Measurements from ENCODE around the gene PPFIBP1.

Gene PPFIBP1

DNA sequence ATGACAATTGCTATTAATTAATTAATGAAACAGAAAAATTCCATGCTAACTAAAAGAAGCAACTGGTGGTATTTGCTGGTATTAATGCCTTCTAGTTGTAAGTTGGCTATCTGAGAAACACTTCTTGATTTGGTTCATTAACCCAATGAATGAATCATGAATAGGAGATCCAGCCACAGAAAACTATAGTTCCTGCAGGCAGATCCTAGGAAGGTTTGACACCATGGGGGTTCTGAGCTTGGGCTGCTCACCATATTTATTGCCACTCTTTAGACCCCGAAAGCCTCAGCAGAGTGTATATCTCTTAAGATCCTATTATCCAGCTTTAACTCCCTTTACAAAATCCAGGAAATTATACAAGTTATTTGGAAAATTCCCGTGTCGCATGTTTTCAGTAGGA, 90.9 kb downstream of the PPFIBP1 start:
- DNase-seq (ENCODE audit: low read depth in 2 of 2), result no peak
- no peak overlapping the region for H3K4me3 ChIP-seq (replicated peaks in 1 of 2; ENCODE audit: low read depth in 2 of 2, low read length in 2 of 2)
- TF ChIP-seq, protein P1, sequence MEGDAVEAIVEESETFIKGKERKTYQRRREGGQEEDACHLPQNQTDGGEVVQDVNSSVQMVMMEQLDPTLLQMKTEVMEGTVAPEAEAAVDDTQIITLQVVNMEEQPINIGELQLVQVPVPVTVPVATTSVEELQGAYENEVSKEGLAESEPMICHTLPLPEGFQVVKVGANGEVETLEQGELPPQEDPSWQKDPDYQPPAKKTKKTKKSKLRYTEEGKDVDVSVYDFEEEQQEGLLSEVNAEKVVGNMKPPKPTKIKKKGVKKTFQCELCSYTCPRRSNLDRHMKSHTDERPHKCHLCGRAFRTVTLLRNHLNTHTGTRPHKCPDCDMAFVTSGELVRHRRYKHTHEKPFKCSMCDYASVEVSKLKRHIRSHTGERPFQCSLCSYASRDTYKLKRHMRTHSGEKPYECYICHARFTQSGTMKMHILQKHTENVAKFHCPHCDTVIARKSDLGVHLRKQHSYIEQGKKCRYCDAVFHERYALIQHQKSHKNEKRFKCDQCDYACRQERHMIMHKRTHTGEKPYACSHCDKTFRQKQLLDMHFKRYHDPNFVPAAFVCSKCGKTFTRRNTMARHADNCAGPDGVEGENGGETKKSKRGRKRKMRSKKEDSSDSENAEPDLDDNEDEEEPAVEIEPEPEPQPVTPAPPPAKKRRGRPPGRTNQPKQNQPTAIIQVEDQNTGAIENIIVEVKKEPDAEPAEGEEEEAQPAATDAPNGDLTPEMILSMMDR (IDR thresholded peaks at IDR 0.05; ENCODE audit: low read depth, low read length), result no peak

DNA sequence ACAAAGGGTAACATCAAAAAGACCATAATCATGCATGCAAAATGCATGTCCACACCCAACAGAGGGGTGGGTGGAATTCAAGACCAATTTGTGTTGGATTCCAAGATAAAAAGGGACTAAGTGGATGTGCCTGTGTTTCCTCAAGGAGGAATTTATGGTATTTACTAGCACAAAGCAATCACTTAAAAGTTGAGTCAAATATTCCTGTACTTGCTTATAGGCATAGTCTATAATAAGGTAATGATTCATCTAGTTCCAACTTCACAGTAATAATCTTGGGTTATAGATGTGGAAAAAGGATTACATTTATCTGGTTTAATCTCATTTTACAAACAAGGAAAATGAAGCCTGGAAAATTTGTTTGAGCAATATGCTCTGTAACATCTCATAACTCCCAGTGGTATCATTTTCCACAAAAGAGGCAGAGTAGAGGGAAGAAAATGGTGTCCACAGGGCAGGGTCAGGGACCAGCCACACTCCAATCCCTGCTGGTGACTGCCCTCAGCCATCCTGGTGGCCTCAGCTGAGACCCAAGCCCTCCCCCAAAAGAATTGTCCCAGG, 91.4 kb downstream of the PPFIBP1 start:
- H3K4me3 ChIP-seq (replicated peaks in 1 of 2; ENCODE audit: low read depth in 2 of 2, low read length in 2 of 2), result no peak overlapping the region
- TF ChIP-seq, protein P1 (IDR thresholded peaks at IDR 0.05; ENCODE audit: low read depth, low read length), result no peak
- peak; percentile 49 to 59 for DNase-seq (ENCODE audit: low read depth in 2 of 2)

DNA sequence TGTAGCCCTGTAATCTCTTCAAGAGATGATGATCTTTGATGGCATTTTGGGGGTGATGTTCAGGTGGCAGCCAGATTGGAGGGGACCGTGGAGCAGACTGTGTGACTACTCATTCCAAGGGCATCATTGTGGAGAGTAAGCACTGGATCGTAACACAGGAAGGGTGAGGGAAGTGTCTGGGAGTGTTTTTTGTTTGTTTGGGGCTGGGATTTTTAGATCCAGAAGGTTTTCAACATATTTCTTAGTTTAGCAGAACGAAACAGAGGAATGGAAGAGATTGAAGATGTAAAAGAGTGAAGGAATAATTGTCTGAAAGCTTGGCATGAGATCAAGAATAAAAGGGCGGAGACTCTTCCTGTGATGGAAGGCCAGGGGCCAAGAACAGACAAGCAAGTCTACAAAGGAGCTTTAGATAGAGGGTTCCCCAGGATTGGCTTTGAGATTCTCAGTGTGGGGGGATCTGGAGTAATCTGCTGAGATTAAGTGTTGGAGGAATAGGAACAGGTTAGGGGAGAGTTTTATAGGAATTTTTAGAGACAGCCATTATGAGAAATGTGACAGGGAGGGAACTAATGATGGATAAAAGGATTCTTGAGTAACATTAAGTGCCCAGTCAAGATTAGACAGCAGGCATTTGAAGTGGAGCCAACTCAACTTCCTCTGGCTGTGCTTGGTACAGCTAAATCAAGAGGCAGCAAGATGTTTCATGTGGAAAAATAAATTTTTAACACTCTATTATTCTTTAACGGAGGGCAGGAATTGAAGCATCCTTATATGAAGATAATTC, 92.5 kb downstream of the PPFIBP1 start:
- DNase-seq (ENCODE audit: low read depth in 2 of 2), result peak in 1 of 2 donors; percentile 56
- TF ChIP-seq, protein P1 (IDR thresholded peaks at IDR 0.05; ENCODE audit: low read depth, low read length), result no peak
- H3K4me3 ChIP-seq (replicated peaks in 1 of 2; ENCODE audit: low read depth in 2 of 2, low read length in 2 of 2), result no peak overlapping the region

DNA sequence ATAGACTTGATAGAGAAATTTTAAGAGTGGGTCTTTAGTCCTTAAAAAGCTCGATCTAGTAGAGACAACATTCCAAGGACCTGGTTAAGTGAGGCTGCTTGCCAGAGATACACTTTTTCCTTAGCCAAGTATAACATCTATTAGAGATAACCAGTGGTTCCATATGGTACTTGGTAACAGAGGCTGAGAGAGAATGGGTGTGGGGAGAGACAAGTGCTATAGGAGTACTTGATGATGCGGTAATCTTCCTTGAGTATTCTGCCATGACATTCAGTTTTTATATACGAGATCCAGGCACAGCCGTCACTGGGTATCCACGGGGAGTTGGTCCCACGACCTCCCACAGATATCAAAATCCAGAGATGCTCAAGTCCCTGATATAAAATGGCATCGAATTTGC, 94.8 kb downstream of the PPFIBP1 start:
- DNase-seq (ENCODE audit: low read depth in 2 of 2), result no peak

DNA sequence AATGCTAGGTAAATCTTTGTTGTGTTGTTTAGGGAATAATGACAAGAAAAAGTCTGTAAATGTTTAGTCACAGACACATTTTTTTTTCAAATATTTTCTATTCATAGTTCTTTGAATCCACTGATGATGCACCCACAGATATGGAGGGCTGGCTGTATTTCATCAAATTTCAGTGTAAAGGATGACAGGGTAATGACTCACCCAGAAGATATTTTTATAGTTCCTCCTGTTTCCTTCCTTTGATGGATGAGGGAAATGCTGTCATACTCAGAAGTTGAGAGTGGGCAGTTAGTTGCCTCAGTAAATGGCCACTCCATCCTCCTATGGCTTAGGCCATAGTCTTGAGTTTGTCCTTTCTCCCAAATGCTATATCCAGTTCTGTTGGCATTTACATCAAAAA, 95.3 kb downstream of the PPFIBP1 start:
- no peak overlapping the region for H3K4me3 ChIP-seq (replicated peaks in 1 of 2; ENCODE audit: low read depth in 2 of 2, low read length in 2 of 2)
- peak; percentile 78 to 94 for DNase-seq (ENCODE audit: low read depth in 2 of 2)
- TF ChIP-seq, protein P1 (IDR thresholded peaks at IDR 0.05; ENCODE audit: low read depth, low read length), result no peak

More for the DNA sequence above, 94.8 kb downstream of the PPFIBP1 start:
- no peak overlapping the region for H3K4me3 ChIP-seq (replicated peaks in 1 of 2; ENCODE audit: low read depth in 2 of 2, low read length in 2 of 2)
- TF ChIP-seq, protein P1 (IDR thresholded peaks at IDR 0.05; ENCODE audit: low read depth, low read length), result no peak

DNA sequence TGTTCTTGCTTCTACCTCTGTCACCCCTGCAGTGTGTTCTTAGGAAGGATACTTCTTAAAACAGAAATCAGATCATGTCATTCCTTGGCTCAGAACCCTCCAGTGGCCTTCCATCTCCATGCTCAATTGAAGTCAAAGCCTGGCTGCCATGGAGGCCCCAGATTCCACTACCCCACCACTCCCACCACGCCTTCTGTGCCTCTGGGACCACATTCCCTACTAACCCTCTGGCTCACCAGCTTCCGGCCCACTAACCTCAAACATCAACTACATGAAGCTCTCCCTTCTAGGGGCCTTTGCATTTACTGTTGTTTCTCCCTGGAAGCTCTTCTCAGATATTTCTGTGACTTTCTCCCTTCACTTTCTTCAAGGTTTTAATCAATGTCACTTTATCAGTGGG, 96.1 kb downstream of the PPFIBP1 start:
- TF ChIP-seq, protein P1 (IDR thresholded peaks at IDR 0.05; ENCODE audit: low read depth, low read length), result no peak
- H3K4me3 ChIP-seq (replicated peaks in 1 of 2; ENCODE audit: low read depth in 2 of 2, low read length in 2 of 2), result no peak overlapping the region
- no peak for DNase-seq (ENCODE audit: low read depth in 2 of 2)

Measured in cardiac fibroblast (primary cell).